HCT116 (cell line): Measurements from ENCODE around the gene CEP72.

Source experiments
- CBX3 ChIP-seq: IDR thresholded peaks from 2 replicates; pipeline ENCODE4 v1.6.1; 2012; ENCODE audit warnings: low read depth
- CEBPB ChIP-seq: IDR thresholded peaks from 2 replicates; pipeline ENCODE4 v1.6.1; 2012; ENCODE audit warnings: low read depth
- ELF1 ChIP-seq: IDR thresholded peaks from 2 replicates; pipeline ENCODE4 v1.6.1; 2012; ENCODE audit warnings: low read depth, borderline replicate concordance
- EZH2 ChIP-seq: fragments of 200-600 bp; sonication (generic); IDR thresholded peaks from 2 replicates; pipeline ENCODE4 v1.6.1; 2017; ENCODE audit warnings: antibody characterized with exemption, mixed run types
- EZH2phosphoT487 ChIP-seq: fragments of 200-600 bp; IDR thresholded peaks from 2 replicates; pipeline ENCODE4 v1.6.1; 2018; ENCODE audit warnings: antibody characterized with exemption, borderline replicate concordance
- FOSL1 ChIP-seq: IDR thresholded peaks from 2 replicates; pipeline ENCODE4 v1.6.1; 2012; ENCODE audit warnings: low read depth
- POLR2A ChIP-seq: IDR thresholded peaks from 2 replicates; pipeline ENCODE4 v1.7.0; 2011; ENCODE audit warnings: borderline replicate concordance; ENCODE audit not compliant: insufficient read depth, insufficient read length; ENCODE audit errors: extremely low read depth
- POLR2AphosphoS5 ChIP-seq: IDR thresholded peaks from 2 replicates; pipeline ENCODE4 v1.6.1; 2011; ENCODE audit warnings: mild to moderate bottlenecking, low read depth, low read length, moderate library complexity
- ZFX ChIP-seq: fragments of 450-650 bp; IDR thresholded peaks from 2 replicates; pipeline ENCODE4 v1.6.1; 2017
- ZNF274 ChIP-seq: fragments of 200-500 bp; sonication (Bioruptor generic); IDR thresholded peaks from 2 replicates; pipeline ENCODE4 v1.6.1; 2014; ENCODE audit warnings: mild to moderate bottlenecking, low read depth, low read length, inconsistent platforms
- TF ChIP-seq, protein P1 (sequence below), 3 experiments: fragments of 200-600 bp in 1 of 3; sonication (generic) in 1 of 3; IDR thresholded peaks in 2 of 3; conservative IDR thresholded peaks in 1 of 3; 2 replicates each; pipeline ENCODE4 v1.5.1; 2012 to 2017; ENCODE audit warnings: low read depth in 2 of 3, low read length in 2 of 3, antibody characterized with exemption in 1 of 3, borderline replicate concordance in 1 of 3, control low read depth in 1 of 3, mild to moderate bottlenecking in 1 of 3, mixed read lengths in 1 of 3, mixed run types in 1 of 3, moderate library complexity in 1 of 3; ENCODE audit not compliant: insufficient read depth in 1 of 3
- TF ChIP-seq, protein P2 (sequence below): IDR thresholded peaks from 2 replicates; pipeline ENCODE4 v1.6.1; 2012
- TF ChIP-seq, protein P3 (sequence below): IDR thresholded peaks from 2 replicates; pipeline ENCODE4 v1.6.1; 2012; ENCODE audit warnings: low read depth

DNA sequence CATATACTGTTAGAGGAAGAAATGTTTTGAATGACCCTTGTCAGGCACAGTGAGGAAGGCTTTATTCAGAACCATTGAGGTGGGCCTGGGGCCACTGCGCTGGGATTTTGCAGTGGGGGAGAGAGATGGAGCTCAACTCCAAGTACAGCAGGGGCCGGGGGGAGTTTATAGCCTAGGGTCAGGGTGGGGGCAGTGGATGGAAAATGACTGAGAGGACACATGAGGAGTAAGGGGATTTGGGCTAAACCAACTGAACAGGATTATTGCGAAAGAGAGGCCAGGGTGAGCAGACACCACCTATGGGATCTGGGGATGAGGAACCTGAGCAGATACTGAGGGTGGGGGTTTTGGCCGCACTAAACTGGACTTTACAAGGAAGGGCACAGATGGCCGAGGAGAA, 6.3 kb downstream of the CEP72 start:
- TF ChIP-seq POLR2A (no peak), CBX3 (no peak), EZH2 (no peak), ELF1 (no peak), POLR2AphosphoS5 (no peak), ZNF274 (no peak), CEBPB (no peak), ZFX (no peak), FOSL1 (no peak), EZH2phosphoT487 (no peak)
- TF ChIP-seq, protein P1, sequence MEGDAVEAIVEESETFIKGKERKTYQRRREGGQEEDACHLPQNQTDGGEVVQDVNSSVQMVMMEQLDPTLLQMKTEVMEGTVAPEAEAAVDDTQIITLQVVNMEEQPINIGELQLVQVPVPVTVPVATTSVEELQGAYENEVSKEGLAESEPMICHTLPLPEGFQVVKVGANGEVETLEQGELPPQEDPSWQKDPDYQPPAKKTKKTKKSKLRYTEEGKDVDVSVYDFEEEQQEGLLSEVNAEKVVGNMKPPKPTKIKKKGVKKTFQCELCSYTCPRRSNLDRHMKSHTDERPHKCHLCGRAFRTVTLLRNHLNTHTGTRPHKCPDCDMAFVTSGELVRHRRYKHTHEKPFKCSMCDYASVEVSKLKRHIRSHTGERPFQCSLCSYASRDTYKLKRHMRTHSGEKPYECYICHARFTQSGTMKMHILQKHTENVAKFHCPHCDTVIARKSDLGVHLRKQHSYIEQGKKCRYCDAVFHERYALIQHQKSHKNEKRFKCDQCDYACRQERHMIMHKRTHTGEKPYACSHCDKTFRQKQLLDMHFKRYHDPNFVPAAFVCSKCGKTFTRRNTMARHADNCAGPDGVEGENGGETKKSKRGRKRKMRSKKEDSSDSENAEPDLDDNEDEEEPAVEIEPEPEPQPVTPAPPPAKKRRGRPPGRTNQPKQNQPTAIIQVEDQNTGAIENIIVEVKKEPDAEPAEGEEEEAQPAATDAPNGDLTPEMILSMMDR (IDR thresholded peaks at IDR 0.05 in 2 of 3, conservative IDR thresholded peaks at IDR 0.05 in 1 of 3; ENCODE audit: borderline replicate concordance in 1 of 3, insufficient read depth in 1 of 3, low read depth in 2 of 3, low read length in 2 of 3) = no peak
- TF ChIP-seq, protein P2, sequence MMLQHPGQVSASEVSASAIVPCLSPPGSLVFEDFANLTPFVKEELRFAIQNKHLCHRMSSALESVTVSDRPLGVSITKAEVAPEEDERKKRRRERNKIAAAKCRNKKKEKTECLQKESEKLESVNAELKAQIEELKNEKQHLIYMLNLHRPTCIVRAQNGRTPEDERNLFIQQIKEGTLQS = no peak
- TF ChIP-seq, protein P3, sequence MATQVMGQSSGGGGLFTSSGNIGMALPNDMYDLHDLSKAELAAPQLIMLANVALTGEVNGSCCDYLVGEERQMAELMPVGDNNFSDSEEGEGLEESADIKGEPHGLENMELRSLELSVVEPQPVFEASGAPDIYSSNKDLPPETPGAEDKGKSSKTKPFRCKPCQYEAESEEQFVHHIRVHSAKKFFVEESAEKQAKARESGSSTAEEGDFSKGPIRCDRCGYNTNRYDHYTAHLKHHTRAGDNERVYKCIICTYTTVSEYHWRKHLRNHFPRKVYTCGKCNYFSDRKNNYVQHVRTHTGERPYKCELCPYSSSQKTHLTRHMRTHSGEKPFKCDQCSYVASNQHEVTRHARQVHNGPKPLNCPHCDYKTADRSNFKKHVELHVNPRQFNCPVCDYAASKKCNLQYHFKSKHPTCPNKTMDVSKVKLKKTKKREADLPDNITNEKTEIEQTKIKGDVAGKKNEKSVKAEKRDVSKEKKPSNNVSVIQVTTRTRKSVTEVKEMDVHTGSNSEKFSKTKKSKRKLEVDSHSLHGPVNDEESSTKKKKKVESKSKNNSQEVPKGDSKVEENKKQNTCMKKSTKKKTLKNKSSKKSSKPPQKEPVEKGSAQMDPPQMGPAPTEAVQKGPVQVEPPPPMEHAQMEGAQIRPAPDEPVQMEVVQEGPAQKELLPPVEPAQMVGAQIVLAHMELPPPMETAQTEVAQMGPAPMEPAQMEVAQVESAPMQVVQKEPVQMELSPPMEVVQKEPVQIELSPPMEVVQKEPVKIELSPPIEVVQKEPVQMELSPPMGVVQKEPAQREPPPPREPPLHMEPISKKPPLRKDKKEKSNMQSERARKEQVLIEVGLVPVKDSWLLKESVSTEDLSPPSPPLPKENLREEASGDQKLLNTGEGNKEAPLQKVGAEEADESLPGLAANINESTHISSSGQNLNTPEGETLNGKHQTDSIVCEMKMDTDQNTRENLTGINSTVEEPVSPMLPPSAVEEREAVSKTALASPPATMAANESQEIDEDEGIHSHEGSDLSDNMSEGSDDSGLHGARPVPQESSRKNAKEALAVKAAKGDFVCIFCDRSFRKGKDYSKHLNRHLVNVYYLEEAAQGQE = no peak
